HUES48 (cell line): ENCODE data around the gene PTPN22.

ENCODE experiments used
- H3K27ac ChIP-seq: one replicate; pipeline ENCODE4 v1.7.0; 2013; ENCODE audit warnings: low read depth, low read length, inconsistent platforms
- H3K27me3 ChIP-seq: 2 replicates; pipeline ENCODE4 v1.6.1; 2013; ENCODE audit warnings: mild to moderate bottlenecking, low read length; ENCODE audit not compliant: control insufficient read depth, insufficient read depth
- H3K36me3 ChIP-seq: 2 replicates; pipeline ENCODE4 v1.6.1; 2013; ENCODE audit warnings: low read length; ENCODE audit not compliant: control insufficient read depth, insufficient read depth
- H3K4me1 ChIP-seq: 2 replicates; pipeline ENCODE4 v1.6.1; 2013; ENCODE audit warnings: mild to moderate bottlenecking, low read length; ENCODE audit not compliant: control insufficient read depth, insufficient read depth
- H3K4me3 ChIP-seq: 2 replicates; pipeline ENCODE4 v1.5.1; 2013; ENCODE audit warnings: mild to moderate bottlenecking, low read depth, low read length
- H3K9ac ChIP-seq: 2 replicates; pipeline ENCODE4 v1.6.1; 2013; ENCODE audit warnings: mild to moderate bottlenecking, low read depth, low read length, moderate library complexity
- H3K9me3 ChIP-seq: 2 replicates; pipeline ENCODE4 v1.6.1; 2013; ENCODE audit warnings: low read length; ENCODE audit not compliant: control insufficient read depth, insufficient read depth

The PTPN22 gene

GRCh38 chr1:113793878-113794834 lies 77.4 kb downstream of the PTPN22 start:
- Histone ChIP-seq H3K27me3 (no peaks in the 10 kb centered on the region), H3K4me3 (no peak overlapping the region), H3K27ac (no peak overlapping the region), H3K9ac (no peak overlapping the region), H3K4me1 (no peaks in the 10 kb centered on the region), H3K9me3 (no peaks in the 10 kb centered on the region), H3K36me3 (peaks cover 30% of the 10 kb centered on the region)

- Histone ChIP-seq H3K27me3 (no peaks in the 10 kb centered on the region), H3K27ac (no peak overlapping the region), H3K9ac (no peak overlapping the region), H3K9me3 (no peaks in the 10 kb centered on the region), H3K36me3 (peaks cover 29% of the 10 kb centered on the region), H3K4me3 (no peak overlapping the region), H3K4me1 (no peaks in the 10 kb centered on the region)
These were observed 78.5 kb downstream of the PTPN22 start for GRCh38 chr1:113792986-113793385.

- H3K9ac ChIP-seq, result no peak overlapping the region
- H3K36me3 ChIP-seq, result peaks cover 24% of the 10 kb centered on the region
These were observed 79.0 kb downstream of the PTPN22 start for GRCh38 chr1:113792471-113792870.

GRCh38 chr1:113788802-113789201 lies 82.7 kb downstream of the PTPN22 start:
- Histone ChIP-seq H3K27ac (no peak overlapping the region), H3K9ac (no peak overlapping the region), H3K9me3 (no peaks in the 10 kb centered on the region), H3K4me1 (peaks cover 7% of the 10 kb centered on the region), H3K4me3 (no peak overlapping the region), H3K36me3 (0 out of 2 replicates have a peak, but pooled peaks cover 4% of the 10 kb centered on the region), H3K27me3 (no peaks in the 10 kb centered on the region)

More at GRCh38 chr1:113792471-113792870, 79.0 kb downstream of the PTPN22 start:
- Histone ChIP-seq H3K27me3 (no peaks in the 10 kb centered on the region), H3K27ac (no peak overlapping the region), H3K4me1 (no peaks in the 10 kb centered on the region), H3K4me3 (no peak overlapping the region), H3K9me3 (no peaks in the 10 kb centered on the region)

GRCh38 chr1:113787663-113788062 lies 83.8 kb downstream of the PTPN22 start:
- no peaks in the 10 kb centered on the region for H3K27me3 ChIP-seq

GRCh38 chr1:113786069-113786468 lies 85.4 kb downstream of the PTPN22 start:
- no peaks in the 10 kb centered on the region for H3K9me3 ChIP-seq

More at GRCh38 chr1:113787663-113788062, 83.8 kb downstream of the PTPN22 start:
- Histone ChIP-seq H3K4me1 (peaks cover 11% of the 10 kb centered on the region), H3K4me3 (no peak overlapping the region), H3K9me3 (no peaks in the 10 kb centered on the region), H3K9ac (no peak overlapping the region), H3K27ac (no peak overlapping the region), H3K36me3 (no peaks in the 10 kb centered on the region)

GRCh38 chr1:113784104-113784779 lies 87.3 kb downstream of the PTPN22 start:
- Histone ChIP-seq H3K36me3 (no peaks in the 10 kb centered on the region), H3K4me1 (peaks cover 30% of the 10 kb centered on the region), H3K9me3 (no peaks in the 10 kb centered on the region), H3K27ac (no peak overlapping the region), H3K4me3 (no peak overlapping the region), H3K9ac (no peak overlapping the region), H3K27me3 (no peaks in the 10 kb centered on the region)

More at GRCh38 chr1:113786069-113786468, 85.4 kb downstream of the PTPN22 start:
- peak overlapping the region; percentile 34 for H3K27ac ChIP-seq
- no peaks in the 10 kb centered on the region for H3K36me3 ChIP-seq
- H3K9ac ChIP-seq, result no peak overlapping the region
- H3K4me3 ChIP-seq, result no peak overlapping the region
- no peaks in the 10 kb centered on the region for H3K27me3 ChIP-seq
- H3K4me1 ChIP-seq, result peaks cover 25% of the 10 kb centered on the region

GRCh38 chr1:113783254-113784103 lies 88.0 kb downstream of the PTPN22 start:
- Histone ChIP-seq H3K27me3 (no peaks in the 10 kb centered on the region), H3K36me3 (0 out of 2 replicates have a peak, but pooled peaks cover 3% of the 10 kb centered on the region), H3K27ac (no peak overlapping the region), H3K4me3 (no peak overlapping the region), H3K9ac (no peak overlapping the region), H3K9me3 (no peaks in the 10 kb centered on the region), H3K4me1 (peaks cover 30% of the 10 kb centered on the region)

- no peak overlapping the region for H3K4me3 ChIP-seq
- H3K27me3 ChIP-seq, result no peaks in the 10 kb centered on the region
- H3K9me3 ChIP-seq, result no peaks in the 10 kb centered on the region
- no peak overlapping the region for H3K27ac ChIP-seq
- H3K36me3 ChIP-seq, result 0 out of 2 replicates have a peak, but pooled peaks cover 3% of the 10 kb centered on the region
- H3K9ac ChIP-seq, result no peak overlapping the region
- peaks cover 30% of the 10 kb centered on the region for H3K4me1 ChIP-seq
These were observed 89.1 kb downstream of the PTPN22 start for GRCh38 chr1:113782406-113782805.

GRCh38 chr1:113780374-113781146 lies 91.0 kb downstream of the PTPN22 start:
- no peak overlapping the region for H3K9ac ChIP-seq
- H3K27me3 ChIP-seq, result no peaks in the 10 kb centered on the region
- no peak overlapping the region for H3K27ac ChIP-seq
- H3K36me3 ChIP-seq, result peaks cover 21% of the 10 kb centered on the region
- no peaks in the 10 kb centered on the region for H3K9me3 ChIP-seq
- peaks cover 26% of the 10 kb centered on the region for H3K4me1 ChIP-seq
- H3K4me3 ChIP-seq, result no peak overlapping the region
